ENCODE results near the gene AGBL1.

AGBL1 gene

DNA sequence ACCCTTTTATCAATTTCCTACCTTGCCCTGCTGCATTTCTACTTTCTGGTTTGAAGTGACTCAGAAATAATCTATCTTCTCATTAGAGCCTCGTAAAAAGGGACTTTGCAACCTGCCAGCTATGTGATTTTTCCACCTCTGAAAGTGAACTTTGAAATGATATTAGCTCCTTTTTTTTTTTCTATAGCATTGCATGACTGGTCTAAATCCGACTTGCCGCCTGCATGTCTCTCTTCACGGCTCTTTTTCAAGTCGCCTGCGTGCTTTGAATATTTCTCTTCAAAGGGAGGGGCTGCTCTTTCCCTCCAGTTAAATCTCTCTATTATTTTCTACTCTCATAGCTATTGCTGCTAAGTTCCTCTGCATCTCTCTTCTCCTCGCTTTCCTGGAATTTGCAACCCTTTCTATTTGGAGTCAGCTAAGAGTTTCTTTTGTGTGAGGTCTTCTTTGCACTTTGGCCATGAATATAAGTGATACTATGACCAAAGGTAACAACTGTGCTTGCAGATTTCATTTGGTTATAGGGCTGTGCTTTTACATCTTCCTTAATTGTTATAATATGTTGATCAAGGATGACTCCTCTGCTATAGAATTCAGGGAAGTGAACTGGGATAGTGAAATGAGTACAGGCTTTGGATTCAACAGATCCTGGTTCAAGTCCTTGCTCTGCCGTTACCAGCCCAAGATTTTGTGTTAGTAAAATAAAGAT lies 541.1 kb downstream of the AGBL1 start:
- H3K9me3 ChIP-seq (ENCODE audit: control insufficient read depth, insufficient read depth, low read depth, low read length), result no peaks in the 10 kb centered on the region
- POLR2A ChIA-PET, result interaction anchor here (1.0 kb wide), 1 partner anchor 9 kb away, joined by 3 read pairs; no protein-coding TSS in a partner anchor
- H3K4me3 ChIP-seq (ENCODE audit: low read depth, low read length), result no peak overlapping the region
- TF ChIP-seq ZFHX2 (tag by site-specific recombination; conservative IDR thresholded peaks at IDR 0.05), result no peak
- TF ChIP-seq, protein P1, sequence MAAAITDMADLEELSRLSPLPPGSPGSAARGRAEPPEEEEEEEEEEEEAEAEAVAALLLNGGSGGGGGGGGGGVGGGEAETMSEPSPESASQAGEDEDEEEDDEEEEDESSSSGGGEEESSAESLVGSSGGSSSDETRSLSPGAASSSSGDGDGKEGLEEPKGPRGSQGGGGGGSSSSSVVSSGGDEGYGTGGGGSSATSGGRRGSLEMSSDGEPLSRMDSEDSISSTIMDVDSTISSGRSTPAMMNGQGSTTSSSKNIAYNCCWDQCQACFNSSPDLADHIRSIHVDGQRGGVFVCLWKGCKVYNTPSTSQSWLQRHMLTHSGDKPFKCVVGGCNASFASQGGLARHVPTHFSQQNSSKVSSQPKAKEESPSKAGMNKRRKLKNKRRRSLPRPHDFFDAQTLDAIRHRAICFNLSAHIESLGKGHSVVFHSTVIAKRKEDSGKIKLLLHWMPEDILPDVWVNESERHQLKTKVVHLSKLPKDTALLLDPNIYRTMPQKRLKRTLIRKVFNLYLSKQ (tag by site-specific recombination; IDR thresholded peaks at IDR 0.05; ENCODE audit: borderline replicate concordance), result no peak
- no peak for TF ChIP-seq PRDM1 (tag by site-specific recombination; IDR thresholded peaks at IDR 0.05)
- H3K36me3 ChIP-seq (ENCODE audit: control insufficient read depth in 2 of 2, insufficient read depth in 1 of 2, low read length in 2 of 2), result no peaks in the 10 kb centered on the region
- H3K4me1 ChIP-seq (ENCODE audit: control insufficient read depth, insufficient read depth, low read length), result peaks cover 7% of the 10 kb centered on the region; the same call in 1 of the 2 replicates
- CTCF ChIA-PET, result interaction anchor here (0.6 to 1.7 kb wide), 6 partner anchors 8 to 797 kb away, joined by 3 to 5 read pairs (median 4); no protein-coding TSS in a partner anchor
- H3K27ac ChIP-seq (ENCODE audit: extremely low read depth, low read depth, low read length), result no peak overlapping the region

DNA sequence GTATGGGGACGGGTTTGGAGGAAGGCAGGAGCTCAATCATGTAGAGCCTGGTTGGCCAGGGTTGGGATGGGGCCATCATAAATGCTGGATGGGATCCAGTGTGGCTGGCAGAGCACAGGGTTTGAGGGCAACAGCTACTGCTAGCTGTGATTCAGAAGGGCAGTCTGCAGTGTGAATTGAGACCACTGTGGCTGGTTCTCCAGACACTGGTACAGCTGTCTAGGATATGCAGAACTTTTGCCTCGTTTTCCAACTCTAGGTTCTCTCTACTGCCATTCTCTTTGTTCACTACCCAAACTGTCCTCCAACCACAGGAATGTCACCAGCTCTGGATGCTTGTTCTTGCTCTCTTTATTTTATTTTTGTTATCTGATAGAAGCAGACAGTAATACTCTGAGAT lies 543.6 kb downstream of the AGBL1 start:
- POLR2A ChIA-PET, result no interaction called here
- TF ChIP-seq OVOL3 (tag by site-specific recombination; IDR thresholded peaks at IDR 0.05) (no peak), ZNF202 (tag by site-specific recombination; IDR thresholded peaks at IDR 0.05; ENCODE audit: borderline replicate concordance) (no peak), ZNF175 (tag by site-specific recombination; IDR thresholded peaks at IDR 0.05) (no peak), ZNF302 (tag by site-specific recombination; IDR thresholded peaks at IDR 0.05; ENCODE audit: low read depth) (no peak), ZNF707 (tag by site-specific recombination; IDR thresholded peaks at IDR 0.05) (no peak), ZNF558 (tag by site-specific recombination; IDR thresholded peaks at IDR 0.05) (no peak), ZNF654 (tag by site-specific recombination; IDR thresholded peaks at IDR 0.05; ENCODE audit: low read depth) (no peak), ZNF146 (tag by site-specific recombination; IDR thresholded peaks at IDR 0.05) (no peak), ZBTB20 (tag by site-specific recombination; IDR thresholded peaks at IDR 0.05) (no peak), ZNF311 (tag by site-specific recombination; IDR thresholded peaks at IDR 0.05; ENCODE audit: borderline replicate concordance) (no peak), YY2 (tag by site-specific recombination; IDR thresholded peaks at IDR 0.05) (no peak)
- TF ChIP-seq, protein P2, sequence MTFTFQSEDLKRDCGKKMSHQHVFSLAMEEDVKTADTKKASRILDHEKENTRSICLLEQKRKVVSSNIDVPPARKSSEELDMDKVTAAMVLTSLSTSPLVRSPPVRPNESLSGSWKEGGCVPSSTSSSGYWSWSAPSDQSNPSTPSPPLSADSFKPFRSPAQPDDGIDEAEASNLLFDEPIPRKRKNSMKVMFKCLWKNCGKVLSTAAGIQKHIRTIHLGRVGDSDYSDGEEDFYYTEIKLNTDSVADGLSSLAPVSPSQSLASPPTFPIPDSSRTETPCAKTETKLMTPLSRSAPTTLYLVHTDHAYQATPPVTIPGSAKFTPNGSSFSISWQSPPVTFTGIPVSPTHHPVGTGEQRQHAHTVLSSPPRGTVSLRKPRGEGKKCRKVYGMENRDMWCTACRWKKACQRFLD (tag by site-specific recombination; IDR thresholded peaks at IDR 0.05), result no peak
- TF ChIP-seq, protein P3, sequence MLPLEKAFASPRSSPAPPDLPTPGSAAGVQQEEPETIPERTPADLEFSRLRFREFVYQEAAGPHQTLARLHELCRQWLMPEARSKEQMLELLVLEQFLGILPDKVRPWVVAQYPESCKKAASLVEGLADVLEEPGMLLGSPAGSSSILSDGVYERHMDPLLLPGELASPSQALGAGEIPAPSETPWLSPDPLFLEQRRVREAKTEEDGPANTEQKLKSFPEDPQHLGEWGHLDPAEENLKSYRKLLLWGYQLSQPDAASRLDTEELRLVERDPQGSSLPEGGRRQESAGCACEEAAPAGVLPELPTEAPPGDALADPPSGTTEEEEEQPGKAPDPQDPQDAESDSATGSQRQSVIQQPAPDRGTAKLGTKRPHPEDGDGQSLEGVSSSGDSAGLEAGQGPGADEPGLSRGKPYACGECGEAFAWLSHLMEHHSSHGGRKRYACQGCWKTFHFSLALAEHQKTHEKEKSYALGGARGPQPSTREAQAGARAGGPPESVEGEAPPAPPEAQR (tag by site-specific recombination; IDR thresholded peaks at IDR 0.05), result no peak
- Histone ChIP-seq H3K27ac (ENCODE audit: extremely low read depth, low read depth, low read length) (no peak overlapping the region), H3K4me3 (ENCODE audit: low read depth, low read length) (no peak overlapping the region), H3K9me3 (ENCODE audit: control insufficient read depth, insufficient read depth, low read depth, low read length) (no peaks in the 10 kb centered on the region), H3K36me3 (ENCODE audit: control insufficient read depth in 2 of 2, insufficient read depth in 1 of 2, low read length in 2 of 2) (no peaks in the 10 kb centered on the region), H3K4me1 (ENCODE audit: control insufficient read depth, insufficient read depth, low read length) (peaks cover 7% of the 10 kb centered on the region; the same call in 1 of the 2 replicates)
- CTCF ChIA-PET, result interaction anchor here (0.6 to 2.8 kb wide), 6 partner anchors 18 to 1621 kb away, joined by 3 to 29 read pairs (median 4); no protein-coding TSS in a partner anchor
